Ascending aorta (tissue), 2 donors: ENCODE measurements around the gene RAD23A. TPM values are rescaled to one million over a fixed set of nuclear protein-coding genes. Genes with fewer than 3 reads are reported as not detected.
"Not testable (repeated sequence)": the region's sequence is repeated elsewhere in the genome, so short reads cannot be mapped to it uniquely, and the experiment has no call there.

Experiments used
- DNase-seq, 2 donors: peaks; one replicate each; pipeline ENCODE4 v3.0.0-alpha.2; 2019; ENCODE audit warnings: low spot score in 2 of 2
- H3K27ac ChIP-seq, 2 donors: fragments of 200-600 bp; sonication (generic); one replicate each; pipeline ENCODE4 v1.5.1; 2016 to 2017; ENCODE audit warnings: mild to moderate bottlenecking in 1 of 2
- H3K27me3 ChIP-seq: fragments of 200-600 bp; sonication (generic); one replicate; pipeline ENCODE4 v1.5.1; 2017
- H3K36me3 ChIP-seq, 2 donors: fragments of 200-600 bp; sonication (generic); one replicate each; pipeline ENCODE4 v1.5.1; 2016
- H3K4me1 ChIP-seq, 2 donors: fragments of 200-600 bp; sonication (generic); one replicate each; pipeline ENCODE4 v1.5.1; 2016 to 2017; ENCODE audit warnings: mild to moderate bottlenecking in 1 of 2
- H3K4me3 ChIP-seq, 2 donors: fragments of 200-600 bp; sonication (generic); one replicate each; pipeline ENCODE4 v1.5.1; 2016 to 2017; ENCODE audit warnings: mild to moderate bottlenecking in 1 of 2
- H3K9me3 ChIP-seq, 2 donors: fragments of 200-600 bp; sonication (generic); one replicate each; pipeline ENCODE4 v1.5.1; 2016
- CTCF ChIP-seq, 3 experiments: fragments of 200-600 bp in 2 of 3; fragments of 450-650 bp in 1 of 3; sonication (generic) in 2 of 3; IDR thresholded peaks; one replicate each; pipeline ENCODE4 v1.5.1; 2016 to 2019; ENCODE audit warnings: antibody characterized with exemption in 3 of 3, mild to moderate bottlenecking in 1 of 3, moderate library complexity in 1 of 3
- intact Hi-C: fragments of 100-400 bp; cut with DNase I; formaldehyde crosslinking; loops from one replicate; pipeline ENCODE4 v1.15.1; 2023
- total RNA-seq: library from RNA; depleted of rRNA; stranded (reverse); fragments of >200 nt; gene quantifications from one replicate; pipeline ENCODE4 v1.1.0, GENCODE V29; 2016

Gene RAD23A
- total RNA-seq, 1 donor from 2014 or later = 146 TPM

- Histone ChIP-seq H3K27ac (peak overlapping the region in 1 of 2 donors; percentile 31), H3K4me3 (no peak overlapping the region), H3K36me3 (peaks cover 68 to 71% of the 10 kb centered on the region in 2 donors), H3K4me1 (peaks cover 20 to 30% of the 10 kb centered on the region in 2 donors), H3K9me3 (no peaks in the 10 kb centered on the region), H3K27me3 (no peaks in the 10 kb centered on the region)
- TF ChIP-seq CTCF (IDR thresholded peaks at IDR 0.05) = no peak
- intact Hi-C loops = loop anchor here (5.0 kb wide), 1 partner anchor 156 kb away; the partner anchor contains the start of gene JUNB
- no peak for DNase-seq
These were observed 3.1 kb downstream of the RAD23A start for GRCh38 chr19:12948612-12949362.

GRCh38 chr19:12949363-12950283 lies 4.0 kb downstream of the RAD23A start:
- Histone ChIP-seq H3K36me3 (peaks cover 67 to 71% of the 10 kb centered on the region in 2 donors), H3K27me3 (no peaks in the 10 kb centered on the region), H3K27ac (no peak overlapping the region), H3K4me3 (no peak overlapping the region), H3K9me3 (no peaks in the 10 kb centered on the region), H3K4me1 (peaks cover 23 to 30% of the 10 kb centered on the region in 2 donors)
- intact Hi-C loops = loop anchor here (5.0 kb wide), 1 partner anchor 157 kb away; the partner anchor contains the start of gene JUNB
- no peak for TF ChIP-seq CTCF (IDR thresholded peaks at IDR 0.05)
- DNase-seq = no peak

GRCh38 chr19:12952050-12952449 lies 6.4 kb downstream of the RAD23A start:
- H3K4me1 ChIP-seq = peaks cover 22 to 28% of the 10 kb centered on the region in 2 donors
- peaks cover 65 to 69% of the 10 kb centered on the region in 2 donors for H3K36me3 ChIP-seq
- H3K27me3 ChIP-seq, H3K9me3 ChIP-seq, intact Hi-C loops, DNase-seq, H3K4me3 ChIP-seq: not testable (repeated sequence)
- peak overlapping the region; percentile 93 to 95 for H3K27ac ChIP-seq

DNA sequence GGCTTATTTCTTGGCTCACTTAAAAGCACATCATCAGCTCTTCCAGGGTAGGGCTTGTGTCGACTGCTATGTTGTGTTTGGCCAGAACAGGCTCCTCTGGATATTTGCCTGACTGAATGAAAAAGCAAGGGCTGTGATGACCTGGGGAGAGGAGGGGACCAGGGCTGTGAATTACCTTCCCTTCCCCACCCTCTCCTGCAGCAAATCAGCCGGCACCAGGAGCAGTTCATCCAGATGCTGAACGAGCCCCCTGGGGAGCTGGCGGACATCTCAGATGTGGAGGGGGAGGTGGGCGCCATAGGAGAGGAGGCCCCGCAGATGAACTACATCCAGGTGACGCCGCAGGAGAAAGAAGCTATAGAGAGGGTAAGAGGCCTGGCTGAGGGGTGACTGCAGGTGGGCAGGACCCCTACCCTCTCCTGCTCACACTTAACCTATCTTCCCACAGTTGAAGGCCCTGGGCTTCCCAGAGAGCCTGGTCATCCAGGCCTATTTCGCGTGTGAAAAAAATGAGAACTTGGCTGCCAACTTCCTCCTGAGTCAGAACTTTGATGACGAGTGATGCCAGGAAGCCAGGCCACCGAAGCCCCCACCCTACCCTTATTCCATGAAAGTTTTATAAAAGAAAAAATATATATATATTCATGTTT lies 7.0 kb downstream of the RAD23A start:
- TF ChIP-seq CTCF (IDR thresholded peaks at IDR 0.05) = no peak
- intact Hi-C loops = no loop called here
- DNase-seq = peak in 1 of 2 donors; percentile 85
- Histone ChIP-seq H3K36me3 (peaks cover 63 to 69% of the 10 kb centered on the region in 2 donors), H3K4me3 (peak overlapping the region in 1 of 2 donors; percentile 23), H3K27ac (peak overlapping the region; percentile 93 to 95), H3K9me3 (no peaks in the 10 kb centered on the region), H3K27me3 (no peaks in the 10 kb centered on the region), H3K4me1 (peaks cover 22 to 31% of the 10 kb centered on the region in 2 donors)

GRCh38 chr19:12953138-12953798 lies 7.6 kb downstream of the RAD23A start:
- peaks cover 22 to 31% of the 10 kb centered on the region in 2 donors for H3K4me1 ChIP-seq
- peak in 1 of 2 donors; percentile 78 for DNase-seq

More at GRCh38 chr19:12953138-12953798, 7.6 kb downstream of the RAD23A start:
- intact Hi-C loops = no loop called here
- peak overlapping the region in 1 of 2 donors; percentile 22 for H3K4me3 ChIP-seq
- H3K9me3 ChIP-seq = no peaks in the 10 kb centered on the region
- peak overlapping the region; percentile 93 to 95 for H3K27ac ChIP-seq
- H3K27me3 ChIP-seq = no peaks in the 10 kb centered on the region
- no peak for TF ChIP-seq CTCF (IDR thresholded peaks at IDR 0.05)
- peaks cover 57 to 63% of the 10 kb centered on the region in 2 donors for H3K36me3 ChIP-seq
